Liver (tissue), 9 donors: ENCODE results near the gene CD52. TPM values are rescaled to one million over a fixed set of nuclear protein-coding genes. Genes with fewer than 3 reads are reported as not detected.

Source experiments
- DNase-seq: peaks from one replicate; pipeline ENCODE4 v3.0.0-alpha.2; 2017; ENCODE audit warnings: low spot score
- H3K27ac ChIP-seq, 2 donors: one replicate each; pipeline ENCODE4 v1.7.0; 2013; ENCODE audit warnings: inconsistent platforms in 2 of 2, low read length in 2 of 2, control low read depth in 1 of 2, low read depth in 1 of 2, mild to moderate bottlenecking in 1 of 2
- H3K27me3 ChIP-seq, 4 donors: one replicate each; pipeline versions ENCODE4 v1.6.1 to v1.7.0; 2013; ENCODE audit warnings: low read length in 3 of 4, inconsistent platforms in 1 of 4, mild to moderate bottlenecking in 1 of 4, moderate library complexity in 1 of 4; ENCODE audit not compliant: control insufficient read depth in 4 of 4, insufficient read depth in 4 of 4
- H3K36me3 ChIP-seq, 4 donors: one replicate each; pipeline versions ENCODE4 v1.6.1 to v1.7.0; 2013; ENCODE audit warnings: low read length in 3 of 4, mild to moderate bottlenecking in 3 of 4, low read depth in 1 of 4, moderate library complexity in 1 of 4; ENCODE audit not compliant: control insufficient read depth in 4 of 4, insufficient read depth in 3 of 4
- H3K4me1 ChIP-seq, 4 donors: one replicate each; pipeline versions ENCODE4 v1.6.1 to v1.7.0; 2013; ENCODE audit warnings: low read length in 3 of 4, mild to moderate bottlenecking in 3 of 4, moderate library complexity in 1 of 4; ENCODE audit not compliant: control insufficient read depth in 4 of 4, insufficient read depth in 4 of 4
- H3K4me3 ChIP-seq, 3 donors: one replicate each; pipeline versions ENCODE4 v1.6.1 to v1.7.0; 2013; ENCODE audit warnings: low read length in 3 of 3, control low read depth in 1 of 3, low read depth in 1 of 3, mild to moderate bottlenecking in 1 of 3
- H3K9ac ChIP-seq, 2 donors: one replicate each; pipeline ENCODE4 v1.7.0; 2013; ENCODE audit warnings: low read length in 2 of 2, mild to moderate bottlenecking in 2 of 2, moderate library complexity in 2 of 2, control low read depth in 1 of 2, low read depth in 1 of 2
- H3K9me3 ChIP-seq, 4 donors: one replicate each; pipeline versions ENCODE4 v1.6.1 to v1.7.0; 2013; ENCODE audit warnings: low read length in 3 of 4; ENCODE audit not compliant: control insufficient read depth in 4 of 4
- ATF3 ChIP-seq: IDR thresholded peaks from 2 replicates; pipeline ENCODE4 v1.6.1; 2016; ENCODE audit warnings: antibody characterized with exemption
- CTCF ChIP-seq: fragments of 150-350 bp; IDR thresholded peaks from 2 replicates; pipeline ENCODE4 v1.5.1; 2017; ENCODE audit warnings: improper control_type of control experiment, low read depth, low read length; ENCODE audit not compliant: missing input control
- FOXA1 ChIP-seq: IDR thresholded peaks from 2 replicates; pipeline ENCODE4 v1.6.1; 2016; ENCODE audit warnings: antibody characterized with exemption
- FOXA2 ChIP-seq: IDR thresholded peaks from 2 replicates; pipeline ENCODE4 v1.6.1; 2016; ENCODE audit warnings: antibody characterized with exemption
- GABPA ChIP-seq, 2 donors: IDR thresholded peaks in 1 of 2; conservative IDR thresholded peaks in 1 of 2; 2 replicates each; pipeline ENCODE4 v1.6.1; 2016; ENCODE audit warnings: antibody characterized with exemption in 2 of 2, mild to moderate bottlenecking in 1 of 2, moderate library complexity in 1 of 2
- HNF4A ChIP-seq, 2 donors: conservative IDR thresholded peaks; 2 replicates each; pipeline ENCODE4 v1.6.1; 2016; ENCODE audit warnings: antibody characterized with exemption in 2 of 2, mild to moderate bottlenecking in 2 of 2
- HNF4G ChIP-seq: IDR thresholded peaks from 2 replicates; pipeline ENCODE4 v1.6.1; 2016; ENCODE audit warnings: antibody characterized with exemption
- JUND ChIP-seq, 2 donors: IDR thresholded peaks; 2 replicates each; pipeline ENCODE4 v1.6.1; 2016; ENCODE audit warnings: antibody characterized with exemption in 2 of 2
- MAX ChIP-seq: IDR thresholded peaks from 2 replicates; pipeline ENCODE4 v1.6.1; 2016; ENCODE audit warnings: antibody characterized with exemption
- NR2F2 ChIP-seq: IDR thresholded peaks from 2 replicates; pipeline ENCODE4 v1.6.1; 2016; ENCODE audit warnings: antibody characterized with exemption
- RAD21 ChIP-seq, 2 donors: IDR thresholded peaks; 2 replicates each; pipeline ENCODE4 v1.6.1; 2016; ENCODE audit warnings: antibody characterized with exemption in 2 of 2, mild to moderate bottlenecking in 2 of 2
- REST ChIP-seq: IDR thresholded peaks from 2 replicates; pipeline ENCODE4 v1.6.1; 2016; ENCODE audit warnings: antibody characterized with exemption, mild to moderate bottlenecking
- RXRA ChIP-seq, 2 donors: IDR thresholded peaks; 2 replicates each; pipeline ENCODE4 v1.6.1; 2017 to 2018; ENCODE audit warnings: antibody characterized with exemption in 2 of 2, mild to moderate bottlenecking in 1 of 2
- SP1 ChIP-seq: IDR thresholded peaks from 2 replicates; pipeline ENCODE4 v1.6.1; 2018; ENCODE audit warnings: antibody characterized with exemption, mild to moderate bottlenecking
- TAF1 ChIP-seq: conservative IDR thresholded peaks from 2 replicates; pipeline ENCODE4 v1.6.1; 2016; ENCODE audit warnings: antibody characterized with exemption, mild to moderate bottlenecking
- YY1 ChIP-seq: IDR thresholded peaks from 2 replicates; pipeline ENCODE4 v1.6.1; 2016; ENCODE audit warnings: antibody characterized with exemption, mild to moderate bottlenecking
- ZBTB33 ChIP-seq: IDR thresholded peaks from 2 replicates; pipeline ENCODE4 v1.6.1; 2016; ENCODE audit warnings: antibody characterized with exemption
- WGBS: extraction: QIAGEN DNeasy Blood & Tissue Kit; methylation state at CpG from one replicate; pipeline ENCODE4 v1.1.7; 2013; 5-methylcytosine and 5-hydroxymethylcytosine counted together
- polyA plus RNA-seq, 2 donors: library from polyadenylated mRNA; stranded (reverse) in 1 of 2; unstranded in 1 of 2; fragments of 200-250 nt in 1 of 2; fragments of >200 nt in 1 of 2; fragmentation: Nextera tagmentation in 1 of 2; extraction: Ambion mirVana in 1 of 2; gene quantifications; one replicate each; pipeline versions ENCODE4 v1.2.1 to v1.2.3, GENCODE V29; 2013 to 2015
- total RNA-seq, 2 donors: library from RNA; depleted of rRNA; stranded (reverse); fragments of >200 nt; gene quantifications; one replicate each; pipeline ENCODE4 v1.2.3, GENCODE V29; 2014
- donor health status: healthy.
- donor health status: healthy.
- donor health status: healthy.
- donor health status: healthy.
- donor health status: healthy.

The CD52 gene
- total and polyA plus RNA-seq, 4 donors: 1.7 to 16.4 (median 8.9) TPM

- DNase-seq: no peak
- no peaks in the 10 kb centered on the region for H3K9me3 ChIP-seq
- H3K27ac ChIP-seq: no peak overlapping the region
- H3K4me1 ChIP-seq: no peaks in the 10 kb centered on the region
- TF ChIP-seq RXRA (IDR thresholded peaks at IDR 0.05) (no peak), ZBTB33 (no peak), RAD21 (IDR thresholded peaks at IDR 0.05) (no peak), NR2F2 (no peak), JUND (IDR thresholded peaks at IDR 0.05) (no peak), ATF3 (no peak), GABPA (IDR thresholded peaks at IDR 0.05 in 1 of 2, conservative IDR thresholded peaks at IDR 0.05 in 1 of 2) (no peak), CTCF (no peak), HNF4A (conservative IDR thresholded peaks at IDR 0.05) (no peak), FOXA2 (no peak), MAX (no peak), FOXA1 (no peak), TAF1 (no peak), SP1 (no peak), YY1 (no peak), REST (no peak), HNF4G (no peak)
- 92% methylated on average over 12 of the region's 12 CpGs for WGBS
- H3K9ac ChIP-seq: no peak overlapping the region
- no peak overlapping the region for H3K4me3 ChIP-seq
- H3K36me3 ChIP-seq: no peaks in the 10 kb centered on the region
- no peaks in the 10 kb centered on the region for H3K27me3 ChIP-seq
These were observed 20.5 kb upstream of the CD52 start for GRCh38 chr1:26297057-26297790.
